OCI-LY3 (cell line): Measurements from ENCODE around the gene SVEP1.

Source experiments
- EZH2phosphoT487 ChIP-seq: fragments of 200-600 bp; shearing (Covaris generic); IDR thresholded peaks from 2 replicates; pipeline ENCODE4 v1.6.1; 2018; ENCODE audit warnings: antibody characterized with exemption, mixed run types, low read depth
- TF ChIP-seq, protein P1 (sequence below): fragments of 200-600, 300-600 bp; sonication (generic); IDR thresholded peaks from 2 replicates; pipeline ENCODE4 v1.5.1; 2014; ENCODE audit warnings: antibody characterized with exemption, low read length, low read depth

DNA sequence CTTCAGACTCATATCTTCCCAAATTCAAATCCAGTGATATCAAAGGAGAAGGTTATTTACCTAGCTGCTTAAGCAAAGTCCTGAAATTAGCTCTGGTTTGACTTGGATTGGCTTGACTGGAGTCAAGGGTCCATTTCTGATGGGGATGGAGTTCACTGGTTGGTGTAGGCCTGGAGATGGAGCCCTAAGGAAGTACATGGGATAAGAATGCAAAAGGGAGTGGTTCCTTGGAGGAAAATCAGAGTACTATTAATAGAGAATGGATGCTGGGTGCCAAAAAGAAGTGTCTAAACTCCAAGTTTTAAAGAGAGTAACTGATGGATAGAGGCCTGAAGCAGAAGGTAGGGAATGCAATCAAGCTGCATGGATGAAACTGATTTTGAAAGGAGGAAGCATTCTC lies 255.7 kb downstream of the SVEP1 start:
- TF ChIP-seq, protein P1, sequence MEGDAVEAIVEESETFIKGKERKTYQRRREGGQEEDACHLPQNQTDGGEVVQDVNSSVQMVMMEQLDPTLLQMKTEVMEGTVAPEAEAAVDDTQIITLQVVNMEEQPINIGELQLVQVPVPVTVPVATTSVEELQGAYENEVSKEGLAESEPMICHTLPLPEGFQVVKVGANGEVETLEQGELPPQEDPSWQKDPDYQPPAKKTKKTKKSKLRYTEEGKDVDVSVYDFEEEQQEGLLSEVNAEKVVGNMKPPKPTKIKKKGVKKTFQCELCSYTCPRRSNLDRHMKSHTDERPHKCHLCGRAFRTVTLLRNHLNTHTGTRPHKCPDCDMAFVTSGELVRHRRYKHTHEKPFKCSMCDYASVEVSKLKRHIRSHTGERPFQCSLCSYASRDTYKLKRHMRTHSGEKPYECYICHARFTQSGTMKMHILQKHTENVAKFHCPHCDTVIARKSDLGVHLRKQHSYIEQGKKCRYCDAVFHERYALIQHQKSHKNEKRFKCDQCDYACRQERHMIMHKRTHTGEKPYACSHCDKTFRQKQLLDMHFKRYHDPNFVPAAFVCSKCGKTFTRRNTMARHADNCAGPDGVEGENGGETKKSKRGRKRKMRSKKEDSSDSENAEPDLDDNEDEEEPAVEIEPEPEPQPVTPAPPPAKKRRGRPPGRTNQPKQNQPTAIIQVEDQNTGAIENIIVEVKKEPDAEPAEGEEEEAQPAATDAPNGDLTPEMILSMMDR = no peak
- no peak for TF ChIP-seq EZH2phosphoT487
